Measurements from ENCODE around the gene SYVN1. TPM values are rescaled to one million over a fixed set of nuclear protein-coding genes. Genes with fewer than 3 reads are reported as not detected.

The SYVN1 gene
- total RNA-seq, 1 donor from 2014 or later = 53.2 TPM

Other genes with a start within 250 kb of the SYVN1 start
- gene ATG2A, start 217.3 kb downstream of the SYVN1 start, total RNA-seq = 30.3 and 31.3 TPM in 2 replicates
- gene PPP2R5B, start 209.8 kb downstream of the SYVN1 start, total RNA-seq = 17.0 and 18.6 TPM in 2 replicates
- gene GPHA2, start 198.6 kb downstream of the SYVN1 start, total RNA-seq = not detected in 2 replicates
- gene MAJIN, start 162.4 kb downstream of the SYVN1 start, total RNA-seq = not detected in 2 replicates
- 0.10 TPM in 1 of 2 replicates, not detected in the other for gene BATF2, start 137.5 kb downstream of the SYVN1 start, total RNA-seq
- 55.8 and 57.9 TPM in 2 replicates for gene ARL2, start 120.4 kb downstream of the SYVN1 start, total RNA-seq
- 29.9 and 35.8 TPM in 2 replicates for gene SNX15, start 107.1 kb downstream of the SYVN1 start, total RNA-seq
- gene SAC3D1, start 93.3 kb downstream of the SYVN1 start, total RNA-seq = 17.0 and 17.5 TPM in 2 replicates
- gene NAALADL1, start 76.0 kb downstream of the SYVN1 start, total RNA-seq = 14.1 and 14.4 TPM in 2 replicates
- gene CDCA5, start 50.5 kb downstream of the SYVN1 start, total RNA-seq = 70.7 and 72.1 TPM in 2 replicates
- gene ZFPL1, start 50.3 kb downstream of the SYVN1 start, total RNA-seq = 31.2 and 33.9 TPM in 2 replicates
- 145 and 152 TPM in 2 replicates for gene VPS51, start 38.3 kb downstream of the SYVN1 start, total RNA-seq
- gene TM7SF2, start 22.6 kb downstream of the SYVN1 start, total RNA-seq = 19.7 and 25.4 TPM in 2 replicates
- gene ZNHIT2, start 16.8 kb downstream of the SYVN1 start, total RNA-seq = 11.5 and 11.9 TPM in 2 replicates
- gene FAU, start 12.4 kb downstream of the SYVN1 start, total RNA-seq = 978 and 991 TPM in 2 replicates
- 50.1 and 57.6 TPM in 2 replicates for gene MRPL49, start 12.2 kb downstream of the SYVN1 start, total RNA-seq
- gene SPDYC, start 35.7 kb upstream of the SYVN1 start, total RNA-seq = not detected in 2 replicates
- 191 TPM in 2 replicates for gene CAPN1, start 47.4 kb upstream of the SYVN1 start, total RNA-seq
- gene POLA2, start 127.4 kb upstream of the SYVN1 start, total RNA-seq = 51.9 and 53.2 TPM in 2 replicates
- 1.1 and 1.6 TPM in 2 replicates for gene CDC42EP2, start 180.3 kb upstream of the SYVN1 start, total RNA-seq
- gene DPF2, start 199.3 kb upstream of the SYVN1 start, total RNA-seq = 80.9 and 83.2 TPM in 2 replicates
- 0.34 and 0.51 TPM in 2 replicates for gene TIGD3, start 220.2 kb upstream of the SYVN1 start, total RNA-seq
- gene SLC25A45, start 248.1 kb upstream of the SYVN1 start, total RNA-seq = 26.0 and 26.8 TPM in 2 replicates